HS-5 (cell line): ENCODE data around the gene APEH.

ENCODE experiments used
- DNase-seq: peaks from one replicate; pipeline ENCODE4 v3.0.0-alpha.2; 2012; ENCODE audit warnings: low read depth

Gene APEH

DNA sequence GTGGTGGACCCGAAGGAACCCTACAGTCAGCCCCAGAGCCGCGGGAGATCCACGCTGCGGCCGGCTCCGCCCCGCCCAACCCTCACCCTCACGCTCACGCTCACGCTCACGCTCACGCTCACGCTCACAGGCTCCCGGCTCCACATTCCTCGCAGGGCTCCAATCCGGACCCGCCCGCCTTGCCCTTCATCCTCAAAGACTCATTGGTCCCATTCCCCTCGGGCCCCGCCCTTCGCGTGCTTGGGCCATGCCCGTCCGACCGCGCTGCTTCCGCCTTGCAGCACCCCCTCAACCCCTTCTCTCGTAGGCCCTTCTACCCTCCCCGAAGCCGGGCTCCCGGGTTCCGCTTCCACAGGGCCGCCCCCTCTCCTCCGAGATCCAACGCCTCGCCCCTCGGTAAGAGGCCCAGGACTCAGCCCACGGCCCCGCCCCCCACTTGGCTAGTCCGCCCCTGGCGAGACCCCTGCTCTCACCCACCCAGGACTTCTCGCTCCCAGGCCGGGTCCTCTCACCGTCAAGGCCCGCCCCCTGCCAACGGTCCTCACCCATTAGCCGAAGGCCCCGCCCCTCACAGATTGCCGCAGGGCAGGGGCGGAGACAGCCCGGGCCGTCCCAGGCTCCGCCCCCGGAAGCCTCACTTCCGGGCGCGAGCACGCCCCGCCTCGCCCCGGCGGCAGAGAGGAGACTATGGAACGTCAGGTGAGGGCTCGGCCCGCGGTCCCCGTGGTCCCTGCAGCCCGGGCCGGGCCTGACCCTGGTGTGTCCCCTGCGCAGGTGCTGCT is at the start of gene APEH:
APEH (plus strand) TSS at position 637 of the 782 bp plus-strand sequence; CDS start at position 688, 51 bp downstream.
- DNase-seq, result peak; percentile 94

DNA sequence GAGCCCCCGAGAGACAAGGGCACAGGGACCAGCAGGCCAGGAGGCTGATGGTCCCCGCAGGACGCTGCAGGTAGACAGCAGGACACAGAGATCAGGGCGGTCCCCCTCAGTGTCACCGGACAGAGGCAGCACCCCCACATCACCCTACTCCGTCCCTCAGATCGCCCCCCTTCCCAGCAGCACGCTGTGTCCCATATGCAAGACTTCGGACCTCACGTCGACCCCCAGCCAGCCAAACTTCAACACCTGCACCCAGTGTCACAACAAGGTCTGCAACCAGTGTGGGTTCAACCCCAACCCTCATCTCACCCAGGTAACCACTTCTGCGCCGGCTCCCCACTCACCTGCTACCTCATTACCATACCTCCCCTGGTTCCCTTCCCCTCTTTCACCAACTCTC is 49.1 kb upstream of the APEH start:
- no peak for DNase-seq

DNA sequence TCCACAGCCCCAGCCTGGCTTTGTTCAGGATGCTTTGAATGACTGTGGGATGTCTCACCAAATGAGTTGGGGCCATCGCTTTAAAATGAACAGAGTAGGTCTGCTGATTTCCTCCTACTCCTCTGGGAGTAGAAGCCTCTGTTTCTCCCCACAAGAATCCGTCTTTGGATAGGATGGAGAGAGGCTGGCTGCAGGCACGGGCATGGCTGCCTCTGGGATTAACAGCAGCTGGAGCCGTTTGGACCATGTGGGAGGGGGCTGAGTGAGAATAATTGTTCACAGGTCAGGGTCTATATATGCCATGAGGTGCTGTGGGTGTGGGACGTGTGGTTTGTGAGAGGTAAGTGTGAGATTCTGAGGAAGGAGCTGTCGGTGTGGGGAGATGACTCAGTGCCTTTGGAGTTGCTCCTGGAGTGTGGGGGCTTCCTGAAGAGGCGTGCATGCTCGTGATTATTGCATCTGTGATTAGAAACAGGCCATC is 48.0 kb upstream of the APEH start:
- no peak for DNase-seq

DNA sequence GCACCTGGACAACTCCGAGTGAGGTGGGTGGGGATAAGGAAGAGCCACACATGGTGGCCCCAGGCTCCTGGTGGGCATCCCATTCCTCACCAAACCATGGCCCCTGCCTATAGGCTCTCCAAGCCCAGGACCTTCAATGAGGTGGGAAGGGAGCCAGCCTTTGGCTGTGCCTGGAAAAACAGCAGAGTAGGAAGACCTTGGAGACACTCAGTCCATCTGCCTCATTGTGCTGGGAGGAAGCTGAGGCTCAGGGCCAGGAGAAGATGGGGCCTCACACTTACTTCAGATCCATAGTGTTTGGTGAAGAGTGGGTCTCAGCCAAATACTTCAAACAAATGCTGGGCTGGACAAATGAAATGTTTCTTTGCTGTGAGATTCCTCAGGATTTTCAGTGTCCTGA is 47.4 kb upstream of the APEH start:
- no peak for DNase-seq

DNA sequence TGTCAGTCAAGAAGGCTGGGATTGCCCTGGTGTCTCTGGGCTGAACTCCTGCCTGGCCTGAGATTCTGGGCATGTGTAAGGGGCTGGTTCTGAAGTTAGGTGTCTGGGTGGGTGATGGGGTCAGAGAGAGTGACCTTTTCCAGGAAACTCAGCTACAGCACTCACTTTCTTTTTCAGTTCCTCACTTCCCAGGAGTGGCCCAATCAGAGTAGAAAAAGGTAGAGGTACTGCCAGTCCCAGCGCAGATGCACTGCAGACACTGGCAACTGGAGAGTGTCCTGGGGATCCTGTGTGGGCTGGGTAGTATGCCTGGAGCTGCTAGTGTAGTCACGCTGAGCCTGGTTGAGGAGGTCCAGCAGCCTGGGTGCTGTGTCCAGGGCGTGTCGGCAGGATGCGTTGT is 46.5 kb upstream of the APEH start:
- no peak for DNase-seq

DNA sequence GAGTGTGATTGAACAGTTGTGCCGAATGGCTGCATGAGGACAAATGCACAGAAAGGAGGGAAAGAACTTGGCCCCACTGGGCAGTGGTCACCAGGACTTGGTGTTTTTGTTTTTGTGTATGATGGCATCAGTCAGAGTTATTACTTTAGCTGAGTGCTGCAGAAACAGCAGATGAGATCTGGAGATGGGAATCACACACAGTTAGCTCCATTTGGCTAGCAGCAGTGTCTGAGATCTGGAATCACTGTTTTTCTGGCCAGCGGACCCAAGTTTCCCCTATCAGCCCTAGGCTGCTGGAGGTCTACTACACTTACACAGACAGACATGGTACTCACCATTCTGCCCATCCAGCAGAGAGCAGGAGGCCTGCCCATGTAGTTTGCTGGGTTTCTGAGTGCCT is 45.9 kb upstream of the APEH start:
- no peak for DNase-seq

DNA sequence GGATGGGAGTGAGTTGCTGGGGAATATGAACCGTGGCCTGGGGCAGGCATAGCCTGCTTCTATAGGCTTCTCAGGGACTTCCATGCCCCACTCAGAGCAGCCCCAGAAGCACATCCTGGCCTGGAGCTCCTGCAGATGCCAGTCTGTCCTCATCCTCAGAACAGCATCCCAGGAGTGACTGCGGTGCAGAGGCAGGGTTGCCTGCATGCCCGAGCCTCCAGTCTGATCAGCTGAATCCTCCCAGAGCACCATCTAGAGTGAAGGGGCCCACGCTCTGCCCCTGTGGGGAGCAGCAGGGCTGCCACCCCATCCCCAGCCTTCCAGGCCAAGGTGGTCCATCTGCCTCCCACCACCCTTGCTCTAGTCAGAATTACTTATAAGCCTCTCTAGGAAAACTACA is 44.7 kb upstream of the APEH start:
- no peak for DNase-seq

DNA sequence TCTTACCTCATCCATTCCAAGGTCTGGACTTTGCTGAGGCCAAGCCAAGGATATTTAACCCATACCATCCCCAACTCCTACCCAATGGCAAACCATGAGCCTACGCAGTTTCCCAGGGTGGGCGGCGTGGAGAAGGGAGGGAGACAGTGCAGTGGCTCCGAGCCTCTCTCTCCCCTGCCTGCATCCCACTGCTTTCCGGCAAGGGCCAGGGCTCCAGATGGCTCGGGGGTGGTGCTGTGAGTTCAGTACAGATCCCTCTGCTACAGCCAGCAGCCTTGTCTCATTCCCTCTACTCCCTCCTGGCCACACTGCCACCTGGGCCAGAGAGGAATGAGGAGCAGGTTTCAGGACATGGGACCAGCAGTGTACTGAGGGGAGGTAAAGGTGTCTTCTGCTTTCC is 44.3 kb upstream of the APEH start:
- DNase-seq, result no peak

DNA sequence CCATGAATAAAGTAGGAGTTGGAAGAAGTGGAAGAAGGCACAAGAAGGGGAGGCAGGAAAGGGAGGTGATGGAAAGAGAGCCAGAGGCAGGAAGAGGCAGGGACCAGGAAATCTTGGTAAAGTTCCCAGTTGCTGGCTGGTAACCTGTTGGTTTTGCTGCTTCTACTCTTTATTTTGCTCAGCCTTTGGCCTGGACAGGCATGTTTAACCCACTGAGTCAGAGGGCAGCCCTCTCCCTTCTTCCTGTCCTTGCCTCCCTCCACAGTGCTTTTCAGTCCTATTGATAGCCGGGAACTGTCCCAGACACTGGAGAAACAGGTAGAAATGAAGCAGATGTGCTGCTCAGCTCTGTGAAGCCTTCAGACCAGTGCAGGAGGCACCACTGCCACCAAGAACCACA is 43.4 kb upstream of the APEH start:
- DNase-seq, result no peak

DNA sequence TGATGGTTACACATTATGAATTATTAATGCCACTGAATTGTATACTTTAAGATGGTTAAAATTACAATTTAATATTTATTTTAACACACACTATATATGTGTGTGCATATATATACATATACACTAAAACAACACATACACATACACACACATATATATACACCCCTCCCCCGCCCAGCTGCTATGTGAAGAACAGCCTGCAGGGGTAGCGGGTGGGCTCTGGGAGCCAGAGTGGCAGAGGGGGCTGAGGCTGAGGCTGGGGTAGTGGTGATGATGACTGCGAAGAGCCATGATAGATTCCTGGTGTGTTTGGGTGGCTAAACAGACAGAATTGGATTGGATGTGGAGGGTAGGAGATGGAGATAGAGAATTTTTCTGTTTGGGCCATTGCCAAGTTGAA is 39.4 kb upstream of the APEH start:
- DNase-seq, result no peak

DNA sequence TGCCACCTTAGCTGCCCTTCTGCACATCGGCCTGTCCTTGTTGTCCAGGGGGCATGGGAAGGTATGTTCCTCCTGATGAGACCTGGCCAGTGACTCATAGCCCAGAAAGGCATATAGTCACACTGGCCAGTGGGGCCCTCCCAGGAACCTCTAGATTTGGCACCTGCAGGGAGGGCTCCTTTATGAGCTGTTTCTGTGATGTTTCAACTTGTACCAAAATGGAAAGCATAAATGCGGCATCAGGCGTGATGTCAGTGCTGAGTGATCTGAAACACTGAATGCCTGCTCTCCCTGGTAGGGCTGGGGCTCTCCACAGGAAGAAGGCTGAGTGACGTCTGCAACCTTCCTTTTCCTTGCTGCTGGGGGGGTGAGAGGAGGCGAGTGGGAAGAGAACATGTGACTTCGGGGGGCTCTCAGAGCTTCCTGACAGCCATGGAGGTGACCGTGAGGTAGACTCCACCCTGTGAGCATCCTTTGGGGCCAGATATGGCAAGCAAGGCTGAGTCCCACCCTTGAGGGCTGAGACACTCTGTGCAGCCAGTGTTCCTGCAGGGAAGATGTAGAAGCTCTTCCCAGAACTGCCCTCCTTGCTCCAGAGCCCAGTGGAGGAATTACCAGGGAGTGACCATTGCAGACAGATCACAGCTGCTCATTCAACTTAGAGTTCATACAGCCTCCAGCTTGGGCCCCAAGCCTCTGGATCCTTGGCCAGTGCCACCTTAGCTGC is 37.1 kb upstream of the APEH start:
- no peak for DNase-seq

DNA sequence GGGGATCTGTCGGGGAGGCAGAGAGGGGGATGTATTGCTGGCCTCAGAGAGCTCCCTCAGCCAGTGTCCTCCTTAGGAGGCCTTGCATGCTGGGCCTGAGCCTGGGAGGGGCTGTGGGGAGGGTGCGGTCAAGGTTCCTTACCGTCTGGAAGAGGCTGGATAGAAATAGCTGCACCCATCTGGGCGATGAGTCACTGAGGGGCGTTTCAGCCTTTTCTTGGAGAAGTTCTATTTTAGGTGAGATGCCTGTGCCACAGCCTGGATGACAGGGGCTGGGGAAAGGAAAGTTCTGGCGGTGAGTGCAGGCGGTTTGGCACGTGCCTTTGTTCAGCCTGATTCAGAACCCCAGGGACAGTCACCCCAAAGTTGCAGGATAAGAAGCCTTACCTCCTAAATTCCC is 35.7 kb upstream of the APEH start:
- peak; percentile 30 for DNase-seq

DNA sequence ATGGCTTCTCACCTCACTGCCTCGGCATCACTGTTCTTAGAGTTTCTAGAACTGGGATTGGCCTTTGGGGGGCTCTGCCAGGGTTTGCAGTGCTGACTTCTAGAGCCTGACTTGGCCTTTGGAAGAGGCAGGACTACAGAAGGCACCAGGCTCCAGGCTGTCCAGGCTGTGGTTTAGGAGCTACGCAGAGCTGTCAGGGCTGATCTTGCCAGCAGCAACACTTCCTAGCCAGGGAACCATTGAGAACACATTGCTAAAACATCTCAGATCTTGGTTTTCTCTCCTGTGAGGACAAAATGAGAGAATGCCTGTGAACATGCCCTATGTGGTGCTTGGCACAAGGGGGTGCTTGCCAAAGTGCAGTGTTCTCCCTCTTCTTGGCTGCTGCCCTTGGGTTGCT is 34.6 kb upstream of the APEH start:
- no peak for DNase-seq

DNA sequence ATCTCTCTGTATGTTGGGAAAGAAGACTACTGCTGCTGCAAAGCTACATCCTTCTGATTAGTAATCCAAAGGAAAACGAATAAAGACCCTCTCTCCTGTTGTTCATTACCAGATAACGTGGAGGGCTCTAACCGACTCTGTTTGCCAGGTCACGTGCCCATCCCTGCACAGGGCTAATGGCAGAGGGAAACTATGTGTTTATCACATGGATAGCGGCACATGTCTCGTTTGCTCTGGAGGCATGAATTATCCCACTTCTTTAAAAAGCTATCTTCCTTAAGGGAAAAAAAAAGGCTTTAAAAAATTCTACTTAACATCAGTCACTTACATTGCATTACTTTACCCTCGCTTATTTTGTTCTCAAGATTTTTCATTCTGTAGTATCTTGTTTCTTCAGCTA is 32.9 kb upstream of the APEH start:
- DNase-seq, result no peak

DNA sequence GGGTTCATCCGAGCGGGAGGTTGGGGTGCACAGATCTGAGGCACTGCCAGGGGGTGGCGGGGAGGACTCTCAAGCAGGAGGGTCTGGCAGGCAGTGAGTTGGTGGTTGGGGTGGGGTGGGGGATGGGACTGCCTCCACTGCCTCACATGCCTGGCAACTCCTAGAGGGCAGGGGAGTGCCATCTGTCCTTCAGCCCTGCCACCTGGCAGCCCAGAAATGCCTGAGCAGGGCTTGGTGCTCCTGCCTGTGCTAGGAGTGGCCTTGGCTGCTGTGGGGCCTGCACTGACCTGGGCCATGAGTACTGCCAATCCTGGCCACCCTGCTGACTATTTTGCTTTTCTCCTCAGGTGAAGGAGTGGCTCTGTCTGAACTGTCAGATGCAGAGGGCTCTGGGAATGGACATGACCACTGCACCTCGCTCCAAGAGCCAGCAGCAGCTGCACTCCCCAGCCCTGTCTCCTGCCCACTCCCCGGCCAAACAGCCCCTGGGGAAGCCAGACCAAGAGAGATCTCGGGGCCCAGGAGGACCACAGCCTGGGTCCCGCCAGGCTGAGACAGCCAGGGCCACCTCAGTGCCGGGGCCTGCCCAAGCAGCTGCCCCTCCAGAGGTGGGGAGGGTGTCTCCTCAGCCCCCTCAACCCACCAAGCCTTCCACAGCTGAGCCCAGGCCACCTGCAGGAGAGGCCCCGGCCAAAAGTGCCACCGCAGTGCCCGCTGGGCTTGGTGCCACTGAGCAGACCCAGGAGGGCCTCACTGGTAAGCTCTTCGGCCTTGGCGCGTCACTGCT is 32.0 kb upstream of the APEH start:
- DNase-seq, result no peak

DNA sequence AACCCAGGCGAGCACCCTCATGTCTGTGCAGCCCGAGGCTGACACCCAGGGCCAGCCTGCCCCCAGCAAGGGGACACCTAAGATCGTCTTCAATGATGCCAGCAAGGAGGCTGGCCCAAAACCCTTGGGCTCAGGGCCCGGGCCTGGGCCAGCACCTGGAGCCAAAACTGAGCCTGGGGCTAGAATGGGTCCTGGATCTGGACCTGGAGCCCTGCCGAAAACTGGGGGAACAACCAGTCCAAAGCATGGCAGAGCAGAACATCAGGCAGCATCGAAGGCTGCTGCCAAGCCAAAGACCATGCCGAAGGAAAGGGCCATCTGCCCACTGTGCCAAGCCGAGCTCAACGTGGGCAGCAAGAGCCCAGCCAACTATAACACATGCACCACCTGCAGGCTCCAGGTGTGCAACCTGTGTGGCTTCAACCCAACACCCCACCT is 31.4 kb upstream of the APEH start:
- no peak for DNase-seq

DNA sequence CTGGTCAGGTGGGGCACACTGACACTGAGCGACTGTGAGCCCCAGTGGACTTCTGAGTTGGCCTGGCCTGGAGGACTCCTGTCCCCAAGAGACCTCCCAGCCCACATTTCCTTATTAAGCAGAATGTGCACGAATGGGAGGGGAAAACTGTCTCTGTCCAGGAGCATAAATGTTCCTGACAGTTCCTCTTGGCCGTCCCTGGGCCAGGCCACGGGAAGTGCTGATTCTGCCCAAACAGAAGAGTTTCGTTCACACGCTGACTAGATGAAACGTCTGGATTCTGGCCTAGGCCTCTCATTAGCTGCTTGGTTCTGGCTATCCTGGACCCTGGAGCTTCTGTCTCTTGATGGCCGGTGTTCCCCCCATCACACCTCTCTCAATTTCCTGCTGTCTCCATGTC is 29.5 kb upstream of the APEH start:
- DNase-seq, result no peak

DNA sequence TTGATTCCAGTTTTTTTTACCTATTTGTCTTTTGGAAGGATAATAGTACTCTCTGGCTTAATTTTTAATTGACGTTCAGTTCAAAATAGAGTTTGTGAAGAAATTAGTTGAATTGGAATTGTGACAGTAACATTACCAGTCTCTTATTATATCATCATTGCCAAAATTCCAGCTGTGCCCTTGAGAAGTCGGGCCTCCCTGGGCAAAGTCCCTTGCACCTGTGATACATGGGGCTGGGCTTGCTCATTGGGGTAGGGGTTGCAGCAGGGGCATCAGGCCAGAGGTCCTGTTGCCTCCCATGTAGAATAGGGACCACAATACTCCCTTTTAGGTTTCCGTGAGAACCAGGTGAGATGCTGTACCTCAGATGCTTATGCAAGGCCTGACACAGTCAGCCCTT is 27.9 kb upstream of the APEH start:
- DNase-seq, result no peak

DNA sequence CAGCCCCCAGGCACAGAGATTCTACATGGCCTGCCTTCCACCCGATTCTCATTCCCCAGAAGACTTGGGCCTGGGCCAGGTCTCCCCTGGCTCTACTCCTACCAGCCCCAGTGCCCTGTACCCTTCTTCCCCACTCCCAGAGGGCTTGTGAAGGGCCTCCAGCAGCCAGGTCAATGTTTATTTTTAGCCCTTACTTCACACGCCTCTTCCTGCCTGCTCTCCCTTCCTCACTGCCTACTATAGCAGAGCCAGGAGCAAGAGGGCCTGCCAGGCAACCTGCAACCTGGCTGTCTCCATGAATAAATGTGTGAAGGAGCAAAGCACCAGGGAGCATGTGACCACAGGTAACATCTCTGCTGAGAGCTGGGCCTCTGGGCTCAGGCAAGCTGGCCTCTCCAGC is 26.4 kb upstream of the APEH start:
- no peak for DNase-seq

DNA sequence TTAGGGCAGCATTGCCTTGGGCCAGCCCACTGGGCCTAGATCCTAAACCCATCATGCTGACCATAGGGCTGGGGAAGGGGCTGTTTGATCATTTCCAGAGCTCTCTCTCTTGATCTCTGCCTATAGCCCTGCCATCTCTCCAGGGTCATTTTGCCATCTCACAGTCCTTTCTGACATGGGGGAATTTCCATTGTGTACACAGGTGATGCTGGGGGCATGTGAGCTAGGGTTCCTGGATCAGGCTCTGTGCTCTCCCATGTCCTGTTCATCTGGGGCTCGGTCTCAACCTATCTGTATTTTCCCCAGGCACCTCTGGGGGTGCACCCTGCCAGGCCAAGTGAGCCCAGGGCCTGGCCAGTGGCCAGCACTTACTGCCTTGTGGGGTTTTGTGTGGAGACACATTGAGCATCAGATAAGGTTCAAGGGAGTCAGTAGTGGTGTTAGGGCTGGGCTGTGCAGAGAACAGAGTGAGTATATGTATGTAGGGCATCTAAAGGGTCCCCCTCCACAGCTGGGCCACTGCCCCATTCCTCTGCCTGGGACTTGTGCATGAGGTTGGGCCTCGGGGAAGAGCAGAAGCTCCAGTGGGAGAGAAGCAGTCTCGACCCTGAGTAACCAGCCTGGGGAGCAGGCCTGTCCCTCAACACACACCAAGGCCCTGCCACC is 25.7 kb upstream of the APEH start:
- no peak for DNase-seq

DNA sequence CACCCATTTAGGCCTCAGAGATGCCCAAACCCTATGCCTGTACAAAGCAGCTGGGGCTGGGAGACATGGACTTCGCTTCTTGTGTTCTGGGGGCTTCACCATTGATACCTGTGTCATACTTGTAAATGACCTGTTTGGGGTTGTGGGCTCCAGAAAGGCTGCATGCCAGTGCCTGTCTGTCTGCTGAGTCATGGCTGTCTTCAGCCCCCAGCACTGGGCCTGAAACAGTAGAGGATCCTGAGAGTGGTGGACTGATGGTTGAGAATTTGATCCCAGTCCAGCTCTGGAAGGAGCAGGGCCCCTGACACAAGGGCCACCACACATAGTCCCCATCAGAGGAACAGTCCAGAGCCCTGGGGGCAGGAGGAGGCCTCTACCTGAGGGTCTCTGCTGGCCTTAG is 24.6 kb upstream of the APEH start:
- no peak for DNase-seq

DNA sequence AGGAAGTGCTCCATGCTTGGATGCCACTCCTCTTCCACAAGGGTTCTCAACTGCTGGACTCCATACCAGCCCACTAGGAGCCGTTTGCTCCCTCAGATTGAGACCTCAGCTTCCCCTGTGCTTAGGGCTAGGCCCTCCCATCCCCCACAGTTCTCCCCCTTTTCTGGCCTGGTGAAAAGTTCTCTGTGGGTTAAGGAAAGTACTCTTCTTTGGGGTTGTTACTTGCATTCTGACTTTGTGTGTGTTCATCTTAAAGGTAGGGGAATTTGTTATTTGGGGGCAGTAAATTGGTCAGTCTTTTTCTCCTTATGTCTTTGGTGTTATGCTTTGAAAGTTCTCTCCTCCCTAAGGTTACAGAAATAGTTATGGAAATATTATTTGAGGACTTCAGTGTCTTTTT is 24.0 kb upstream of the APEH start:
- no peak for DNase-seq
